HepG2 (cell line): ENCODE data around the gene CCDC85A. TPM values are rescaled to one million over a fixed set of nuclear protein-coding genes. Genes with fewer than 3 reads are reported as not detected.

Source experiments
- CBX5 ChIP-seq: sonication (generic); formaldehyde crosslinking; IDR thresholded peaks from 2 replicates; pipeline ENCODE4 v1.4.0; 2020; ENCODE audit warnings: missing genetic modification reagents, borderline replicate concordance
- FLYWCH1 ChIP-seq: sonication (generic); formaldehyde crosslinking; IDR thresholded peaks from 2 replicates; pipeline ENCODE4 v1.8.1; 2023; ENCODE audit warnings: mild to moderate bottlenecking, missing genetic modification reagents
- HIC2 ChIP-seq: sonication (generic); formaldehyde crosslinking; IDR thresholded peaks from 2 replicates; pipeline ENCODE4 v1.9.0; 2022; ENCODE audit warnings: low read depth, missing genetic modification reagents
- HNRNPLL ChIP-seq: fragments of 200-400 bp; formaldehyde crosslinking; IDR thresholded peaks from 2 replicates; pipeline ENCODE4 v1.6.1; 2017; ENCODE audit warnings: mild to moderate bottlenecking, low read depth, low read length; ENCODE audit not compliant: poor library complexity, severe bottlenecking
- ISL2 ChIP-seq: sonication (generic); formaldehyde crosslinking; IDR thresholded peaks from 2 replicates; pipeline ENCODE4 v1.5.0; 2020; ENCODE audit warnings: missing genetic modification reagents
- KDM5B ChIP-seq: sonication (generic); formaldehyde crosslinking; IDR thresholded peaks from 2 replicates; pipeline ENCODE4 v1.4.0; 2020; ENCODE audit warnings: missing genetic modification reagents, mild to moderate bottlenecking, borderline replicate concordance
- MAZ ChIP-seq, 2 experiments: sonication (generic) in 1 of 2; formaldehyde crosslinking in 1 of 2; IDR thresholded peaks; 2 replicates each; pipeline versions ENCODE4 v1.5.0 to v1.6.1; 2012 to 2020; ENCODE audit warnings: low read depth in 2 of 2, mild to moderate bottlenecking in 2 of 2, borderline replicate concordance in 1 of 2, improper control_type of control experiment in 1 of 2, low read length in 1 of 2, missing genetic modification reagents in 1 of 2, moderate library complexity in 1 of 2
- MXD3 ChIP-seq: IDR thresholded peaks from 2 replicates; pipeline ENCODE4 v1.6.1; 2016; ENCODE audit warnings: mild to moderate bottlenecking, missing biosample characterization, missing genetic modification reagents
- SRSF1 ChIP-seq: fragments of 200-400 bp; formaldehyde crosslinking; optimal IDR thresholded peaks from 2 replicates; pipeline ENCODE3; 2017; ENCODE audit warnings: mild to moderate bottlenecking, low read depth, low read length, moderate library complexity
- TARDBP ChIP-seq: sonication (generic); formaldehyde crosslinking; IDR thresholded peaks from 2 replicates; pipeline ENCODE4 v1.8.0; 2022; ENCODE audit warnings: mild to moderate bottlenecking, missing genetic modification reagents
- TBX2 ChIP-seq: sonication (generic); formaldehyde crosslinking; IDR thresholded peaks from 2 replicates; pipeline ENCODE4 v1.5.0; 2020; ENCODE audit warnings: missing genetic modification reagents, mild to moderate bottlenecking, borderline replicate concordance
- TEF ChIP-seq: sonication (generic); formaldehyde crosslinking; IDR thresholded peaks from 2 replicates; pipeline ENCODE4 v1.5.0; 2020; ENCODE audit warnings: missing genetic modification reagents
- THAP11 ChIP-seq: IDR thresholded peaks from 2 replicates; pipeline ENCODE4 v1.6.1; 2016; ENCODE audit warnings: missing biosample characterization, missing genetic modification reagents
- YY1 ChIP-seq: IDR thresholded peaks from 2 replicates; pipeline ENCODE4 v1.6.1; 2011; ENCODE audit warnings: low read length, low read depth, moderate library complexity, mild to moderate bottlenecking; ENCODE audit not compliant: insufficient read depth, insufficient replicate concordance
- ZFP91 ChIP-seq: sonication (generic); formaldehyde crosslinking; IDR thresholded peaks from 2 replicates; pipeline ENCODE4 v1.9.0; 2022; ENCODE audit warnings: missing genetic modification reagents, mild to moderate bottlenecking, borderline replicate concordance
- ZGPAT ChIP-seq: IDR thresholded peaks from 2 replicates; pipeline ENCODE4 v1.6.1; 2016; ENCODE audit warnings: mild to moderate bottlenecking
- ZNF333 ChIP-seq: sonication (generic); formaldehyde crosslinking; IDR thresholded peaks from 2 replicates; pipeline ENCODE4 v1.4.0; 2020; ENCODE audit warnings: mild to moderate bottlenecking, missing genetic modification reagents, borderline replicate concordance
- ZNF501 ChIP-seq: sonication (generic); formaldehyde crosslinking; IDR thresholded peaks from 2 replicates; pipeline ENCODE4 v1.5.1; 2020; ENCODE audit warnings: mild to moderate bottlenecking, moderate library complexity, missing genetic modification reagents
- ZNF878 ChIP-seq: sonication (generic); formaldehyde crosslinking; IDR thresholded peaks from 2 replicates; pipeline ENCODE4 v1.8.1; 2023; ENCODE audit warnings: mild to moderate bottlenecking, missing genetic modification reagents, moderate library complexity
- polyA plus RNA-seq, 8 experiments: library from polyadenylated mRNA; depleted of rRNA in 3 of 8; stranded (reverse) in 7 of 8; unstranded in 1 of 8; fragments of >200 nt; fragmentation: Illumina TruSeq in 4 of 8; extraction: Trizol in 4 of 8; gene quantifications; 2 replicates each; pipeline versions ENCODE4 v1.2.1 to v1.2.3, GENCODE V29; 2011 to 2016; ENCODE audit warnings: low read depth in 4 of 8, missing spikeins in 1 of 8, mixed read lengths in 1 of 8; ENCODE audit not compliant: insufficient read depth in 1 of 8
- total RNA-seq, 5 experiments: library from RNA; depleted of rRNA; stranded (reverse); fragments of >200 nt; fragmentation: Illumina TruSeq; extraction: Trizol; gene quantifications; 2 replicates each; pipeline ENCODE4 v1.2.3, GENCODE V29; 2016; ENCODE audit warnings: low read depth in 1 of 5

Gene CCDC85A
- total and polyA plus RNA-seq, 2 of the 13 experiments (the other 11 are each of a cell fraction or from before 2014, with no cell fraction given), result not detected

GRCh38 chr2:56183643-56184499, at the start of gene CCDC85A (continued):
- TF ChIP-seq ISL2 (CRISPR knock-in tag) (0 out of 2 replicates have a peak, but pooled peaks have one; percentile 41), ZGPAT (CRISPR knock-in tag) (0 out of 2 replicates have a peak, but pooled peaks have one; percentile 37), ZNF501 (CRISPR knock-in tag) (0 out of 2 replicates have a peak, but pooled peaks have one; percentile 43), FLYWCH1 (CRISPR knock-in tag) (no peak), SRSF1 (no peak), MAZ (IDR thresholded peaks at IDR 0.05; ENCODE audit: borderline replicate concordance, low read depth, low read length) (no peak), MAZ (CRISPR knock-in tag; IDR thresholded peaks at IDR 0.05; ENCODE audit: low read depth) (peak; percentile 45; the same call in 1 of the 2 replicates), TBX2 (CRISPR knock-in tag) (peak; percentile 40; the same call in 1 of the 2 replicates), TARDBP (CRISPR knock-in tag) (no peak), HNRNPLL (peak; percentile 31), ZFP91 (peak; percentile 34; the same call in 1 of the 2 replicates), ZNF333 (CRISPR knock-in tag) (no peak), THAP11 (CRISPR knock-in tag) (0 out of 2 replicates have a peak, but pooled peaks have one; percentile 26), KDM5B (peak; percentile 44; the same call in 1 of the 2 replicates), TEF (CRISPR knock-in tag) (peak; percentile 33; the same call in 1 of the 2 replicates), CBX5 (0 out of 2 replicates have a peak, but pooled peaks have one; percentile 69), HIC2 (CRISPR knock-in tag) (no peak), YY1 (peak; percentile 28), ZNF878 (CRISPR knock-in tag) (0 out of 2 replicates have a peak, but pooled peaks have one; percentile 27), MXD3 (CRISPR knock-in tag) (0 out of 2 replicates have a peak, but pooled peaks have one; percentile 24)
